Endothelial cell of umbilical vein (primary cell): Measurements from ENCODE around the gene PLA2G4E. TPM values are rescaled to one million over a fixed set of nuclear protein-coding genes. Genes with fewer than 3 reads are reported as not detected.

ENCODE experiments used
- BruUV-seq: library from RNA; stranded (reverse); fragments of 400-500 nt; replicated peaks from 2 replicates; lab custom pipeline; 2021; lab: Mats Ljungman, UMichigan
- CTCF ChIA-PET: fragments of 300-600, 350-600 bp; sonication (Branson Sonifier 250); formaldehyde crosslinking; loops from one replicate; lab custom pipeline; 2021; ENCODE audit warnings: antibody characterized with exemption, inconsistent platforms; lab: Charles Lee
- POLR2A ChIA-PET: fragments of 300-600, 350-600 bp; sonication (Branson Sonifier 250); formaldehyde crosslinking; loops from one replicate; lab custom pipeline; 2021; ENCODE audit warnings: antibody characterized with exemption, inconsistent platforms; lab: Charles Lee
- DNase-seq: peaks from one replicate; pipeline ENCODE4 v3.0.0-alpha.2; 2011; ENCODE audit warnings: low read depth, low spot score
- FAIRE-seq: peaks from 2 replicates; lab custom pipeline; 2011; peaks lifted over from hg19 to GRCh38; lab: Jason Lieb, UNC
- H2AFZ ChIP-seq: 2 replicates; pipeline ENCODE4 v1.6.0; 2012; ENCODE audit warnings: low read depth, low read length, control low read depth, inconsistent platforms
- H3K27ac ChIP-seq: 2 replicates; pipeline ENCODE4 v1.5.1; 2011; ENCODE audit warnings: low read depth, mild to moderate bottlenecking, control low read depth, low read length, moderate library complexity; ENCODE audit not compliant: insufficient read depth
- H3K27me3 ChIP-seq, 2 experiments: 2 replicates each; pipeline versions ENCODE4 v1.6.0 to v1.6.1; 2011; ENCODE audit warnings: low read length in 2 of 2, mixed read lengths in 1 of 2; ENCODE audit not compliant: control insufficient read depth in 2 of 2, insufficient read depth in 2 of 2
- H3K36me3 ChIP-seq, 2 experiments: 2 replicates in 1 of 2; 3 replicates in 1 of 2; pipeline ENCODE4 v1.5.1; 2011; ENCODE audit warnings: low read length in 2 of 2, mild to moderate bottlenecking in 1 of 2, moderate library complexity in 1 of 2; ENCODE audit not compliant: control insufficient read depth in 2 of 2, insufficient read depth in 2 of 2; ENCODE audit errors: extremely low read depth in 1 of 2
- H3K4me1 ChIP-seq: 3 replicates; pipeline ENCODE4 v1.5.1; 2011; ENCODE audit warnings: mild to moderate bottlenecking, low read length; ENCODE audit not compliant: control insufficient read depth, insufficient read depth; ENCODE audit errors: extremely low read depth
- H3K4me2 ChIP-seq: 2 replicates; pipeline ENCODE4 v1.6.1; 2011; ENCODE audit warnings: low read length, control low read depth, mixed read lengths; ENCODE audit not compliant: insufficient read depth
- H3K4me3 ChIP-seq, 3 experiments: fragments of 200-600 bp in 1 of 3; sonication (generic), shearing (Covaris generic) in 1 of 3; replicated peaks in 1 of 3; 2 replicates each; pipeline ENCODE4 v1.5.1; 2011 to 2016; ENCODE audit warnings: control low read depth in 3 of 3, low read length in 3 of 3, mild to moderate bottlenecking in 2 of 3, inconsistent platforms in 1 of 3, low read depth in 1 of 3, moderate library complexity in 1 of 3; ENCODE audit not compliant: insufficient read depth in 1 of 3
- H3K79me2 ChIP-seq: 2 replicates; pipeline ENCODE4 v1.6.0; 2012; ENCODE audit warnings: low read length, inconsistent platforms; ENCODE audit not compliant: control insufficient read depth, insufficient read depth
- H3K9ac ChIP-seq: replicated peaks from 2 replicates; pipeline ENCODE3; 2011; ENCODE audit warnings: low read length, control low read depth; ENCODE audit not compliant: insufficient read depth; ENCODE audit errors: extremely low read depth
- H3K9me1 ChIP-seq: replicated peaks from 3 replicates; pipeline ENCODE4 v1.6.0; 2011; ENCODE audit warnings: mild to moderate bottlenecking, low read length; ENCODE audit not compliant: control insufficient read depth, insufficient read depth; ENCODE audit errors: extremely low read depth
- H3K9me3 ChIP-seq: replicated peaks from 2 replicates; pipeline ENCODE4 v1.5.1; 2012; ENCODE audit warnings: low read length, inconsistent platforms; ENCODE audit not compliant: control insufficient read depth, insufficient read depth
- H4K20me1 ChIP-seq: replicated peaks from 2 replicates; pipeline ENCODE3; 2011; ENCODE audit warnings: mild to moderate bottlenecking, low read length; ENCODE audit not compliant: control insufficient read depth, insufficient read depth; ENCODE audit errors: extremely low read depth
- CTCF ChIP-seq, 2 donors: IDR thresholded peaks; 1 replicate in 1 of 2; 2 replicates in 1 of 2; pipeline ENCODE4 v1.5.1; 2011; ENCODE audit warnings: low read length in 2 of 2, mild to moderate bottlenecking in 2 of 2, moderate library complexity in 2 of 2, control low read depth in 1 of 2, inconsistent platforms in 1 of 2, low read depth in 1 of 2; ENCODE audit not compliant: insufficient read depth in 1 of 2; ENCODE audit errors: extremely low read depth in 1 of 2
- EZH2 ChIP-seq: IDR thresholded peaks from 2 replicates; pipeline ENCODE4 v1.6.1; 2012; ENCODE audit warnings: borderline replicate concordance, low read depth, mild to moderate bottlenecking, moderate library complexity, low read length, inconsistent platforms; ENCODE audit not compliant: severe bottlenecking
- FOS ChIP-seq: IDR thresholded peaks from 2 replicates; pipeline ENCODE4 v1.6.1; 2011; ENCODE audit warnings: mild to moderate bottlenecking, low read length, moderate library complexity, borderline replicate concordance; ENCODE audit not compliant: insufficient read depth
- GATA2 ChIP-seq: IDR thresholded peaks from 2 replicates; pipeline ENCODE4 v1.7.0; 2011; ENCODE audit warnings: low read depth, mild to moderate bottlenecking, moderate library complexity, mixed read lengths, low read length; ENCODE audit not compliant: insufficient read length, insufficient read depth
- JUN ChIP-seq: IDR thresholded peaks from 2 replicates; pipeline ENCODE4 v1.6.1; 2011; ENCODE audit warnings: borderline replicate concordance, low read depth; ENCODE audit not compliant: insufficient read length, insufficient read depth
- MAX ChIP-seq: IDR thresholded peaks from 2 replicates; pipeline ENCODE4 v1.6.1; 2011; ENCODE audit not compliant: insufficient read depth, insufficient read length
- MYC ChIP-seq: IDR thresholded peaks from one replicate; pipeline ENCODE4 v1.6.1; 2011; ENCODE audit warnings: mild to moderate bottlenecking, low read depth, low read length
- POLR2A ChIP-seq: IDR thresholded peaks from 2 replicates; pipeline ENCODE4 v1.6.1; 2012; ENCODE audit warnings: low read depth, mild to moderate bottlenecking, control low read depth, low read length
- POLR2AphosphoS5 ChIP-seq: IDR thresholded peaks from 2 replicates; pipeline ENCODE4 v1.6.1; 2012; ENCODE audit warnings: low read depth, mild to moderate bottlenecking, control low read depth, low read length, moderate library complexity; ENCODE audit not compliant: insufficient read depth
- dilution Hi-C: fragments of 300-500 bp; cut with MboI; formaldehyde crosslinking; loops from one replicate; pipeline ENCODE4 v1.15.0; 2019; ENCODE audit warnings: low sequenced_read_pairs; ENCODE audit not compliant: extremely low pct_ligation_motif_present
- intact Hi-C: fragments of 100-400 bp; cut with micrococcal nuclease; formaldehyde crosslinking; loops from one replicate; pipeline ENCODE4 v1.10.0; 2022
- polyA plus RNA-seq, 4 experiments: library from polyadenylated mRNA; depleted of rRNA in 3 of 4; stranded (reverse) in 3 of 4; unstranded in 1 of 4; fragments of >200 nt; gene quantifications; 2 replicates each; pipeline versions ENCODE4 v1.2.1 to v1.2.3, GENCODE V29; 2011 to 2012; ENCODE audit warnings: missing spikeins in 1 of 4
- total RNA-seq: library from RNA; stranded (reverse); gene quantifications from 2 replicates; pipeline ENCODE4 v1.2.3, GENCODE V29; 2021

The PLA2G4E gene
- total and polyA plus RNA-seq, 2 donors (not counting 3 experiments of a cell fraction or from before 2014, with no cell fraction given): not detected

- Histone ChIP-seq H3K36me3 (no peaks in the 10 kb centered on the region), H3K9ac (no peak overlapping the region), H2AFZ (no peak overlapping the region), H3K4me3 (no peak overlapping the region), H3K27me3 (no peaks in the 10 kb centered on the region), H3K9me3 (no peaks in the 10 kb centered on the region), H3K4me2 (no peak overlapping the region), H3K9me1 (no peaks in the 10 kb centered on the region), H3K4me1 (peaks cover 3% of the 10 kb centered on the region), H3K79me2 (no peaks in the 10 kb centered on the region), H3K27ac (no peak overlapping the region), H4K20me1 (no peaks in the 10 kb centered on the region)
- dilution Hi-C loops (no loop called here), intact Hi-C loops (no loop called here)
- POLR2A ChIA-PET: no interaction called here
- TF ChIP-seq CTCF (IDR thresholded peaks at IDR 0.05; ENCODE audit: extremely low read depth in 1 of 2, insufficient read depth in 1 of 2, low read depth in 1 of 2, low read length in 2 of 2): no peak
- TF ChIP-seq EZH2: no peak
- TF ChIP-seq MYC: no peak
- TF ChIP-seq FOS: no peak
- no peak for TF ChIP-seq POLR2A
- no peak for TF ChIP-seq JUN
- TF ChIP-seq GATA2: no peak
- no peak for TF ChIP-seq POLR2AphosphoS5
- TF ChIP-seq MAX: no peak
- CTCF ChIA-PET: interaction anchor here (0.7 kb wide), 1 partner anchor 73 kb away, joined by 3 read pairs; no protein-coding TSS in a partner anchor
- BruUV-seq: no TSS peak
- FAIRE-seq (no peak), DNase-seq (no peak)
Measured at GRCh38 chr15:41977757-41978383, 43.0 kb downstream of the PLA2G4E start.
